ENCODE measurements around the gene UQCRH. TPM values are rescaled to one million over a fixed set of nuclear protein-coding genes. Genes with fewer than 3 reads are reported as not detected.

The UQCRH gene
- total RNA-seq, 4 donors from 2014 or later = 202 to 421 (median 359) TPM

DNA sequence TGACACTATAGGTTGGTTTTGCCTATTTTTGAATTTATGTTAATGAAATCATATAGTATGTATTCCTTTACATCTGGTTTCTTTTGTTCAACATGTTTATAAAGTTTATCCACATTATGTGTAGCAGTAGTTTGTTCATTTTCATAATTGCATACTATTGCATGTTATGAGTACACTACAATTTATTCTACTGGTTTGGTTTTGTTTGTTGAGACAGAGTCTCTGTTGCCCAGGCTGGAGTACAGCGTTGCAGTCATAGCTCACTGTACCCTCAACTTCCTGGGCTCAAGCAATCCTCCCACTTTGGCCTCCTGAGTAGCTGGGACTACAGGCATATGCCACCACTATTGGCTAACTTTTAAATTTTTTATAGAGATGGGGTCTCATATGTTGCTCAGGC, 34.9 kb upstream of the UQCRH start:
- 82 to 100% methylated on average over 1 of the region's 1 CpG for WGBS, 2 donors (ENCODE audit: low coverage in 1 of 2)
- Histone ChIP-seq H3K4me1 (no peaks in the 10 kb centered on the region), H3K27ac (no peak overlapping the region), H3K36me3 (no peaks in the 10 kb centered on the region), H3K4me3 (no peak overlapping the region), H3K9me3 (no peaks in the 10 kb centered on the region), H3K27me3 (no peaks in the 10 kb centered on the region)
- TF ChIP-seq POLR2A (IDR thresholded peaks at IDR 0.05) = no peak
- TF ChIP-seq CTCF (IDR thresholded peaks at IDR 0.05) = no peak
- no peak for TF ChIP-seq POLR2AphosphoS5 (IDR thresholded peaks at IDR 0.05)
- TF ChIP-seq EP300 (IDR thresholded peaks at IDR 0.05) = no peak
- ATAC-seq = no peak

GRCh38 chr1:46274225-46275029, 29.1 kb upstream of the UQCRH start:
- no peak for ATAC-seq
- H3K4me1 ChIP-seq = no peaks in the 10 kb centered on the region
- WGBS, 2 donors (ENCODE audit: low coverage in 1 of 2) = 100% methylated on average over 1 to 6 of the region's 6 CpGs

GRCh38 chr1:46275030-46275337, 28.5 kb upstream of the UQCRH start:
- no peak for ATAC-seq
- Histone ChIP-seq H3K4me3 (no peak overlapping the region), H3K36me3 (peaks cover 0 to 25% of the 10 kb centered on the region in 2 donors), H3K27ac (no peak overlapping the region), H3K27me3 (no peaks in the 10 kb centered on the region), H3K9me3 (no peaks in the 10 kb centered on the region), H3K4me1 (no peaks in the 10 kb centered on the region)
- TF ChIP-seq EP300 (IDR thresholded peaks at IDR 0.05) = no peak
- no peak for TF ChIP-seq POLR2A (IDR thresholded peaks at IDR 0.05)
- no peak for TF ChIP-seq POLR2AphosphoS5 (IDR thresholded peaks at IDR 0.05)
- no peak for TF ChIP-seq CTCF (IDR thresholded peaks at IDR 0.05)
- 91 to 94% methylated on average over 5 to 6 of the region's 6 CpGs for WGBS, 2 donors (ENCODE audit: low coverage in 1 of 2)

More at GRCh38 chr1:46274225-46275029, 29.1 kb upstream of the UQCRH start:
- no peak overlapping the region for H3K27ac ChIP-seq
- TF ChIP-seq POLR2A (IDR thresholded peaks at IDR 0.05) = no peak
- TF ChIP-seq POLR2AphosphoS5 (IDR thresholded peaks at IDR 0.05) = no peak
- TF ChIP-seq CTCF (IDR thresholded peaks at IDR 0.05) = no peak
- TF ChIP-seq EP300 (IDR thresholded peaks at IDR 0.05) = no peak
- no peaks in the 10 kb centered on the region for H3K27me3 ChIP-seq
- H3K4me3 ChIP-seq = no peak overlapping the region
- H3K9me3 ChIP-seq = no peaks in the 10 kb centered on the region
- H3K36me3 ChIP-seq = peaks cover 0 to 20% of the 10 kb centered on the region in 2 donors

GRCh38 chr1:46277658-46278373, 25.7 kb upstream of the UQCRH start:
- no peaks in the 10 kb centered on the region for H3K9me3 ChIP-seq
- no peak overlapping the region for H3K4me3 ChIP-seq
- no peaks in the 10 kb centered on the region for H3K27me3 ChIP-seq
- no peaks in the 10 kb centered on the region for H3K4me1 ChIP-seq
- peaks cover 0 to 54% of the 10 kb centered on the region in 2 donors for H3K36me3 ChIP-seq
- no peak for ATAC-seq
- H3K27ac ChIP-seq = no peak overlapping the region
- TF ChIP-seq POLR2AphosphoS5 (IDR thresholded peaks at IDR 0.05) (no peak), EP300 (IDR thresholded peaks at IDR 0.05) (no peak), POLR2A (IDR thresholded peaks at IDR 0.05) (no peak), CTCF (IDR thresholded peaks at IDR 0.05) (no peak)
- 84% methylated on average over 11 of the region's 14 CpGs; no CpG with 5 or more reads in 1 of the 2 donors for WGBS, 2 donors (ENCODE audit: low coverage in 1 of 2)

Measured in gastroesophageal sphincter (tissue), 4 donors.